ENCODE measurements around the gene RFC1.

The RFC1 gene

DNA sequence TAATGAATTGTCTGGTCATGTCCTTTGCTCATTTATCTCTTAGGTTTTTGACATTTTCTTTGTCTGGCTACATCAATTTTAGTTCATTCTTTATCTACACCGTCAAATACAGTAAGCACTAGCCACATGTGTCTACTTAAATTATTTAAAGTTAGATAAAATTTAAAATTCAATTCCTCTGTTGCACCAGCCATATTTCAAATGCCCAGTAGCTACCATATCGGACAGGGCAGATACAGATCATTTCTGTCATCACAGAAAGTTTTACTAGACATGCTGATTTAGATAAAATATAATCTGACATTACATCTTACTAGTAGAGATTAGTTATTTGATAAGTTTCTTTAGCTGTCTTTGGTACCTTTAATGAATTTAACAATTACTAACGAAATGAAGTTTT is 122.7 kb downstream of the RFC1 start:
- in situ Hi-C loops (cut with MboI; ENCODE audit: low sequenced_read_pairs), result no loop called here

All from hTERT RPE-1 (cell line).